Neutrophil (primary cell): ENCODE measurements around the gene ZNF181.

Experiments
- H3K27ac ChIP-seq: fragments of 200-600 bp; sonication (generic); 2 replicates; pipeline ENCODE4 v1.5.1; 2016; ENCODE audit warnings: mild to moderate bottlenecking, moderate library complexity
- H3K27me3 ChIP-seq: fragments of 200-600 bp; sonication (generic); 2 replicates; pipeline ENCODE4 v1.6.0; 2016; ENCODE audit warnings: mild to moderate bottlenecking
- H3K36me3 ChIP-seq: fragments of 200-600 bp; sonication (generic); 2 replicates; pipeline ENCODE4 v1.5.1; 2017
- H3K4me1 ChIP-seq, 2 experiments: fragments of 200-600 bp in 1 of 2; sonication (generic) in 1 of 2; 1 replicate in 1 of 2; 2 replicates in 1 of 2; pipeline versions ENCODE4 v1.5.1 to v1.6.1; 2013 to 2016; ENCODE audit warnings: low read depth in 1 of 2, low read length in 1 of 2, mild to moderate bottlenecking in 1 of 2, moderate library complexity in 1 of 2; ENCODE audit not compliant: control insufficient read depth in 1 of 2, insufficient read depth in 1 of 2
- H3K4me3 ChIP-seq, 2 experiments: fragments of 200-600 bp in 1 of 2; sonication (generic) in 1 of 2; 1 replicate in 1 of 2; 2 replicates in 1 of 2; pipeline ENCODE4 v1.5.1; 2013 to 2016; ENCODE audit warnings: low read depth in 1 of 2, low read length in 1 of 2, mild to moderate bottlenecking in 1 of 2, moderate library complexity in 1 of 2
- H3K9me3 ChIP-seq: fragments of 200-600 bp; sonication (generic); 2 replicates; pipeline ENCODE4 v1.5.1; 2016
- CTCF ChIP-seq: fragments of 200-600 bp; sonication (generic); IDR thresholded peaks from 2 replicates; pipeline ENCODE4 v1.5.1; 2016; ENCODE audit warnings: antibody characterized with exemption

Gene ZNF181

GRCh38 chr19:34759218-34759917 is 25.3 kb downstream of the ZNF181 start:
- TF ChIP-seq CTCF: no peak
- no peaks in the 10 kb centered on the region for H3K4me1 ChIP-seq
- no peaks in the 10 kb centered on the region for H3K27me3 ChIP-seq
- H3K27ac ChIP-seq: no peak overlapping the region
- peaks cover 45% of the 10 kb centered on the region for H3K9me3 ChIP-seq
- H3K4me3 ChIP-seq: no peak overlapping the region
- no peaks in the 10 kb centered on the region for H3K36me3 ChIP-seq

- TF ChIP-seq CTCF: no peak
- Histone ChIP-seq H3K4me1 (no peaks in the 10 kb centered on the region), H3K4me3 (no peak overlapping the region), H3K27ac (no peak overlapping the region), H3K36me3 (no peaks in the 10 kb centered on the region), H3K27me3 (no peaks in the 10 kb centered on the region), H3K9me3 (peaks cover 4% of the 10 kb centered on the region)
Observed at GRCh38 chr19:34766386-34766785, 32.3 kb downstream of the ZNF181 start.

GRCh38 chr19:34767951-34768350 is 33.9 kb downstream of the ZNF181 start:
- Histone ChIP-seq H3K4me1 (peaks cover 7 to 8% of the 10 kb centered on the region in 2 experiments), H3K4me3 (no peak overlapping the region), H3K9me3 (peaks cover 4% of the 10 kb centered on the region), H3K27me3 (peaks cover 6% of the 10 kb centered on the region), H3K27ac (no peak overlapping the region), H3K36me3 (no peaks in the 10 kb centered on the region)
- TF ChIP-seq CTCF: no peak

- Histone ChIP-seq H3K27ac (peak within 1 kb of the TSS; percentile 26), H3K9me3 (peaks cover 7% of the 10 kb centered on the region), H3K4me3 (peak within 1 kb of the TSS; percentile 63 to 84), H3K4me1 (peaks cover 7 to 8% of the 10 kb centered on the region in 2 experiments), H3K27me3 (peaks cover 11% of the 10 kb centered on the region), H3K36me3 (no peaks in the 10 kb centered on the region)
- no peak for TF ChIP-seq CTCF
Observed at GRCh38 chr19:34772697-34773554, 38.9 kb downstream of the ZNF181 start, which contains the start of gene ZNF599. TSS of gene ZNF599 (minus strand) at chr19:34773215. CDS start at chr19:34772841, 374 bp downstream.

GRCh38 chr19:34773555-34773864 is 39.5 kb downstream of the ZNF181 start:
- Histone ChIP-seq H3K27me3 (peaks cover 11% of the 10 kb centered on the region), H3K4me3 (peak overlapping the region; percentile 63 to 84), H3K36me3 (no peaks in the 10 kb centered on the region), H3K27ac (no peak overlapping the region), H3K9me3 (peaks cover 7% of the 10 kb centered on the region), H3K4me1 (peaks cover 7 to 8% of the 10 kb centered on the region in 2 experiments)
- TF ChIP-seq CTCF: no peak
